Measurements from ENCODE around the gene OR51V1. TPM values are rescaled to one million over a fixed set of nuclear protein-coding genes. Genes with fewer than 3 reads are reported as not detected.

The OR51V1 gene
- total and polyA plus RNA-seq, 4 donors, result not detected

- 90% methylated on average over 2 of the region's 2 CpGs for WGBS
- no peak overlapping the region for H3K9ac ChIP-seq (ENCODE audit: low read depth in 1 of 2, low read length in 2 of 2)
- no peak for TF ChIP-seq GABPA (IDR thresholded peaks at IDR 0.05 in 1 of 2, conservative IDR thresholded peaks at IDR 0.05 in 1 of 2)
- TF ChIP-seq FOXA2 (IDR thresholded peaks at IDR 0.05), result no peak
- no peak for TF ChIP-seq SP1 (IDR thresholded peaks at IDR 0.05)
- no peak for TF ChIP-seq ZBTB33 (IDR thresholded peaks at IDR 0.05)
- TF ChIP-seq RAD21 (IDR thresholded peaks at IDR 0.05), result no peak
- no peak for TF ChIP-seq RXRA (IDR thresholded peaks at IDR 0.05)
- no peak for TF ChIP-seq NR2F2 (IDR thresholded peaks at IDR 0.05)
- no peak for TF ChIP-seq JUND (IDR thresholded peaks at IDR 0.05)
- TF ChIP-seq EGR1 (IDR thresholded peaks at IDR 0.05; ENCODE audit: low read depth in 2 of 2), result no peak
- TF ChIP-seq HNF4A (conservative IDR thresholded peaks at IDR 0.05), result no peak
- no peak for TF ChIP-seq TAF1 (conservative IDR thresholded peaks at IDR 0.05)
- no peak for TF ChIP-seq FOXA1 (IDR thresholded peaks at IDR 0.05)
- no peak for TF ChIP-seq REST (IDR thresholded peaks at IDR 0.05)
- TF ChIP-seq CTCF (IDR thresholded peaks at IDR 0.05; ENCODE audit: low read depth, low read length, missing input control), result no peak
- no peak for TF ChIP-seq MAX (IDR thresholded peaks at IDR 0.05)
- no peak for TF ChIP-seq HNF4G (IDR thresholded peaks at IDR 0.05)
- TF ChIP-seq ATF3 (IDR thresholded peaks at IDR 0.05), result no peak
- TF ChIP-seq YY1 (IDR thresholded peaks at IDR 0.05), result no peak
- H3K4me3 ChIP-seq (ENCODE audit: low read depth in 1 of 3, low read length in 3 of 3), result no peak overlapping the region
- peaks cover 0 to 3% (median 0%) of the 10 kb centered on the region in 4 donors for H3K9me3 ChIP-seq (ENCODE audit: control insufficient read depth in 4 of 4, low read length in 3 of 4)
- H3K27me3 ChIP-seq (ENCODE audit: control insufficient read depth in 4 of 4, insufficient read depth in 4 of 4, low read length in 3 of 4), result no peaks in the 10 kb centered on the region
- no peaks in the 10 kb centered on the region for H3K36me3 ChIP-seq (ENCODE audit: control insufficient read depth in 4 of 4, insufficient read depth in 3 of 4, low read depth in 1 of 4, low read length in 3 of 4)
- no peaks in the 10 kb centered on the region for H3K4me1 ChIP-seq (ENCODE audit: control insufficient read depth in 4 of 4, insufficient read depth in 4 of 4, low read length in 3 of 4)
- DNase-seq (ENCODE audit: low spot score), result no peak
- no peak overlapping the region for H3K27ac ChIP-seq (ENCODE audit: low read depth in 1 of 2, low read length in 2 of 2)
Measured at GRCh38 chr11:5188201-5188600, 12.3 kb downstream of the OR51V1 start.

All from liver (tissue), 9 donors.